ENCODE measurements around the gene ERBB4. TPM values are rescaled to one million over a fixed set of nuclear protein-coding genes. Genes with fewer than 3 reads are reported as not detected.

Gene ERBB4
- total and polyA plus RNA-seq, 2 of the 8 experiments (the other 6 are each of a cell fraction or from before 2014, with no cell fraction given) = 0.34 to 1.3 TPM

GRCh38 chr2:212406716-212407115 lies 131.9 kb downstream of the ERBB4 start (continued):
- TF ChIP-seq CHD7 (IDR thresholded peaks at IDR 0.05; ENCODE audit: insufficient replicate concordance, low read length) (no peak), BACH1 (IDR thresholded peaks at IDR 0.05; ENCODE audit: low read length) (no peak)
